ENCODE data around the gene GALR1. TPM values are rescaled to one million over a fixed set of nuclear protein-coding genes. Genes with fewer than 3 reads are reported as not detected.

The GALR1 gene
- total and polyA plus RNA-seq, 2 experiments from 2014 or later = 0.32 to 1.1 TPM

GRCh38 chr18:77255426-77256105, 5.9 kb downstream of the GALR1 start (continued):
- TF ChIP-seq ETS1 (IDR thresholded peaks at IDR 0.05) (no peak), ZNF114 (CRISPR knock-in tag; IDR thresholded peaks at IDR 0.05) (no peak), EZH2 (IDR thresholded peaks at IDR 0.05; ENCODE audit: low read depth, unreplicated experiment) (no peak), STAT1 (IDR thresholded peaks at IDR 0.05; ENCODE audit: unreplicated experiment) (no peak), CTCF (conservative IDR thresholded peaks at IDR 0.05; ENCODE audit: low read depth in 2 of 2) (no peak), ZNF462 (CRISPR knock-in tag; IDR thresholded peaks at IDR 0.05) (no peak), NANOG (IDR thresholded peaks at IDR 0.05; ENCODE audit: borderline replicate concordance) (no peak)

All from GM23338 (cell line).